Measurements from ENCODE around the gene SSBP3. TPM values are rescaled to one million over a fixed set of nuclear protein-coding genes. Genes with fewer than 3 reads are reported as not detected.
A peak's percentile ranks its signal among the peaks of the same experiment; 100 is the strongest.

The SSBP3 gene
- total RNA-seq, 1 donor from 2014 or later, result 19.7 TPM

GRCh38 chr1:54404939-54405897 lies 976 bp downstream of the SSBP3 start:
- DNase-seq (ENCODE audit: low read depth), result no peak
- H3K27me3 ChIP-seq (ENCODE audit: control insufficient read depth, insufficient read depth, low read length), result no peaks in the 10 kb centered on the region

DNA sequence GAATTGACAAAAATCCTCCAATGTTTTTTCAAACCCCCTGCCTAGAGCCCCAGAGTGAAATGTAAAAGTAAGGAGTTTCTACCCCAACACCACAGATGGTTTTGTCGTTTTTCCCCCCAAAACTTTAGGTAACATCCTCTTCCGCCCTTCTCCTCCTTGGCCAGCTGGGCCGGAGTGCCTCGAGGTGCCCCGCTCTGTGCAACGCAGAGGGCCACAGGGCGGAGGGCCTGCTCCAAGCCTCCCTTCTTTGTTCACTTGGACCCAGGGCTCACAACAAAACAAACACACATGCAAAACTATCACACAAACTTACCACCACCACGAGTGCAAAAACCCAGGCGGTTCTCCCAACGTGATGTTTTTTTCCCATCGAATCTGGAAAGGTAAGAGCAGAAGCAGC lies 1.9 kb downstream of the SSBP3 start:
- no peak for TF ChIP-seq CTCF (IDR thresholded peaks at IDR 0.05; ENCODE audit: insufficient read depth, low read length, poor library complexity, severe bottlenecking)
- Histone ChIP-seq H3K36me3 (ENCODE audit: control insufficient read depth, insufficient read depth, low read length) (no peaks in the 10 kb centered on the region), H3K27me3 (ENCODE audit: control insufficient read depth, insufficient read depth, low read length) (no peaks in the 10 kb centered on the region), H3K4me3 (ENCODE audit: low read depth, low read length) (peak overlapping the region; percentile 58)
- no peak for DNase-seq (ENCODE audit: low read depth)

More at GRCh38 chr1:54404939-54405897, 976 bp downstream of the SSBP3 start:
- Histone ChIP-seq H3K36me3 (ENCODE audit: control insufficient read depth, insufficient read depth, low read length) (no peaks in the 10 kb centered on the region), H3K4me3 (ENCODE audit: low read depth, low read length) (peak overlapping the region; percentile 58)
- TF ChIP-seq CTCF (IDR thresholded peaks at IDR 0.05; ENCODE audit: insufficient read depth, low read length, poor library complexity, severe bottlenecking), result no peak

- H3K4me3 ChIP-seq (ENCODE audit: low read depth, low read length), result peak overlapping the region; percentile 58
- no peak for DNase-seq (ENCODE audit: low read depth)
- peaks cover 1% of the 10 kb centered on the region for H3K36me3 ChIP-seq (ENCODE audit: control insufficient read depth, insufficient read depth, low read length)
- H3K27me3 ChIP-seq (ENCODE audit: control insufficient read depth, insufficient read depth, low read length), result no peaks in the 10 kb centered on the region
- TF ChIP-seq CTCF (IDR thresholded peaks at IDR 0.05; ENCODE audit: insufficient read depth, low read length, poor library complexity, severe bottlenecking), result no peak
These were observed 2.4 kb downstream of the SSBP3 start for GRCh38 chr1:54403808-54404261.

DNA sequence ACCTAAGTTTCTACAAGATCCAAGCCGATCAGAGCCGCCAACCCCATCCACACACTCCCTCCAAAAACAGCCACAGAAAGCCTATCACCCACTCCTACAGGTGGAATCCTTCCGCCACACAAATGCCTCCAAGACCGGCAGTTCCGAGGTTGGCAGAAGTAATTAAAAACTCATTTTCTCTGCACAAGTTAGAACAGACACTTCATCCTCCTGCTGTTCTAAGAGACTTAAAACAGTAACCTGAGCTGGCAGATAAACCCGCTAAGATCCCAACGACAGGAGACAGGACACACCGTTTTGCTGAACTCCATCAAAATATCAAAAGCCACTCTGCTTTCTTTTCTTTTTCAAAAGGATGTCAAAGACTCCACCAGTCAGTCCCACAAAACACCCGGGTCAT lies 2.8 kb downstream of the SSBP3 start:
- Histone ChIP-seq H3K27me3 (ENCODE audit: control insufficient read depth, insufficient read depth, low read length) (no peaks in the 10 kb centered on the region), H3K36me3 (ENCODE audit: control insufficient read depth, insufficient read depth, low read length) (peaks cover 1% of the 10 kb centered on the region), H3K4me3 (ENCODE audit: low read depth, low read length) (no peak overlapping the region)
- DNase-seq (ENCODE audit: low read depth), result no peak
- TF ChIP-seq CTCF (IDR thresholded peaks at IDR 0.05; ENCODE audit: insufficient read depth, low read length, poor library complexity, severe bottlenecking), result no peak

- Histone ChIP-seq H3K36me3 (ENCODE audit: control insufficient read depth, insufficient read depth, low read length) (peaks cover 1% of the 10 kb centered on the region), H3K27me3 (ENCODE audit: control insufficient read depth, insufficient read depth, low read length) (no peaks in the 10 kb centered on the region), H3K4me3 (ENCODE audit: low read depth, low read length) (no peak overlapping the region)
- peak; percentile 57 for DNase-seq (ENCODE audit: low read depth)
- no peak for TF ChIP-seq CTCF (IDR thresholded peaks at IDR 0.05; ENCODE audit: insufficient read depth, low read length, poor library complexity, severe bottlenecking)
These were observed 3.3 kb downstream of the SSBP3 start for GRCh38 chr1:54402896-54403295.

Measured in kidney epithelial cell (primary cell).